Stomach (tissue), 9 donors: ENCODE results near the gene ACOT13. TPM values are rescaled to one million over a fixed set of nuclear protein-coding genes. Genes with fewer than 3 reads are reported as not detected.

Experiments
- DNase-seq, 2 donors: peaks; one replicate each; pipeline versions ENCODE4 v3.0.0 to v3.0.0-alpha.2; 2013 to 2019
- H3K27ac ChIP-seq, 5 donors: fragments of 200-600 bp in 4 of 5; sonication (generic) in 4 of 5; one replicate each; pipeline ENCODE4 v1.5.1; 2013 to 2019; ENCODE audit warnings: mild to moderate bottlenecking in 1 of 5, moderate library complexity in 1 of 5
- H3K27me3 ChIP-seq, 3 donors: fragments of 200-600 bp; sonication (generic); one replicate each; pipeline ENCODE4 v1.5.1; 2017 to 2019; ENCODE audit warnings: mixed run types in 1 of 3
- H3K36me3 ChIP-seq, 4 donors: fragments of 200-600 bp; sonication (generic); 1 replicate in 3 of 4; 2 replicates in 1 of 4; pipeline ENCODE4 v1.5.1; 2016 to 2019
- H3K4me1 ChIP-seq, 4 donors: fragments of 200-600 bp; sonication (generic); one replicate each; pipeline ENCODE4 v1.5.1; 2016 to 2019
- H3K4me3 ChIP-seq, 4 donors: fragments of 200-600 bp; sonication (generic) in 3 of 4; one replicate each; pipeline ENCODE4 v1.5.1; 2016 to 2019; ENCODE audit warnings: mild to moderate bottlenecking in 1 of 4
- H3K9me3 ChIP-seq, 4 donors: fragments of 200-600 bp; sonication (generic); one replicate each; pipeline ENCODE4 v1.5.1; 2016 to 2019
- EP300 ChIP-seq: sonication (generic); formaldehyde crosslinking; IDR thresholded peaks from one replicate; pipeline ENCODE4 v1.6.1; 2017; ENCODE audit warnings: antibody characterized with exemption
- POLR2A ChIP-seq, 4 donors: fragments of 450-650 bp; IDR thresholded peaks; one replicate each; pipeline ENCODE4 v1.6.1; 2016; ENCODE audit warnings: antibody characterized with exemption in 4 of 4, control low read depth in 2 of 4, mild to moderate bottlenecking in 1 of 4, moderate library complexity in 1 of 4
- POLR2AphosphoS5 ChIP-seq, 3 donors: sonication (generic); formaldehyde crosslinking; IDR thresholded peaks; one replicate each; pipeline ENCODE4 v1.6.1; 2016; ENCODE audit warnings: antibody characterized with exemption in 3 of 3
- WGBS, 5 donors: extraction: QIAGEN DNeasy Blood & Tissue Kit in 3 of 5; methylation state at CpG; one replicate each; pipeline versions ENCODE4 v1.1.5 to v1.1.7; 2013 to 2018; 5-methylcytosine and 5-hydroxymethylcytosine counted together
- intact Hi-C: fragments of 100-400 bp; cut with DNase I; formaldehyde crosslinking; loops from one replicate; pipeline ENCODE4 v1.15.1; 2023; ENCODE audit warnings: low total_unique reads
- polyA plus RNA-seq, 3 donors: library from polyadenylated mRNA; stranded (reverse); fragments of 200-250 nt; gene quantifications; one replicate each; pipeline ENCODE4 v1.2.3, GENCODE V29; 2013
- total RNA-seq, 5 donors: library from RNA; depleted of rRNA; stranded (reverse); fragments of >200 nt; gene quantifications; one replicate each; pipeline versions ENCODE4 v1.1.0 to v1.2.3, GENCODE V29; 2014 to 2016
- TF ChIP-seq, protein P1 (sequence below), 7 experiments: fragments of 450-650 bp in 4 of 7; fragments of 200-600 bp in 3 of 7; sonication (generic) in 3 of 7; IDR thresholded peaks; one replicate each; pipeline ENCODE4 v1.5.1; 2016 to 2019; ENCODE audit warnings: antibody characterized with exemption in 7 of 7, control low read depth in 2 of 7, mild to moderate bottlenecking in 1 of 7
- donor health status: healthy with polysubstance abuse.
- donor health status: Bipolar disorder and iron deficiency.
- donor health status: healthy.

ACOT13 gene
- total and polyA plus RNA-seq, 8 donors: 2.9 to 22.1 (median 9.2) TPM

DNA sequence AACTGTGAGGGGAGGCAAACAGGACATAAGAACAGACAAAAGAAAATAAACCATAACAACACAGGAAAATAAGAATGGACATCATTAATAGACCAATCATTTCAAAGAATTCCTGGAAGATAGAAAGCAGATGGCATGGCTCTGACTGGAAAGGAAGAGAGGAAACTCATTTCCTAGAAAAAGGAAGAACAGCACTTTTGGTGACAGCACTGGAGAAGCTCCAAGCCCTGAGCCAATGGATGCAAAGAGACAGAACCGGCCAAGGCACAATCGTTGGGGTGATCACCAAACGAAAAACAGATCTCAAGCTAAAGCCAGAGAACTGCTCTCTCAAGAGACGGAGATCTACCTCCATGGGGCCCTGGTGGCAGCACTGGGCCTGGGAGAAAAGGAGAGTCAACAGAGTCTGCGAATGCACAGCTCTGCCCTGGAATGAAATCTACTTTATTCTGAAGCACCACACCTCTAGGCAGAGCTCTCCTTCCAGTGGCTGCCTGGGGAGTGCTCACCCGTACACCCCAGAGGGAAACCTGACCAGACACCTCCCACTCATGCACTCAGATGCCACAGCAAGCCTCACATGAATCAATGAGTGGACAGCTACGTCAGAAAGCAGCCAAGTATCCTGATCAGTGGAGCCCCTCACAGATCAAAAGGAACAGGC lies 45.1 kb upstream of the ACOT13 start:
- no peak for DNase-seq
- Histone ChIP-seq H3K36me3 (no peaks in the 10 kb centered on the region), H3K27ac (no peak overlapping the region), H3K4me1 (no peaks in the 10 kb centered on the region), H3K4me3 (no peak overlapping the region), H3K27me3 (no peaks in the 10 kb centered on the region), H3K9me3 (no peaks in the 10 kb centered on the region)
- TF ChIP-seq POLR2A (IDR thresholded peaks at IDR 0.05): no peak
- TF ChIP-seq, protein P1, sequence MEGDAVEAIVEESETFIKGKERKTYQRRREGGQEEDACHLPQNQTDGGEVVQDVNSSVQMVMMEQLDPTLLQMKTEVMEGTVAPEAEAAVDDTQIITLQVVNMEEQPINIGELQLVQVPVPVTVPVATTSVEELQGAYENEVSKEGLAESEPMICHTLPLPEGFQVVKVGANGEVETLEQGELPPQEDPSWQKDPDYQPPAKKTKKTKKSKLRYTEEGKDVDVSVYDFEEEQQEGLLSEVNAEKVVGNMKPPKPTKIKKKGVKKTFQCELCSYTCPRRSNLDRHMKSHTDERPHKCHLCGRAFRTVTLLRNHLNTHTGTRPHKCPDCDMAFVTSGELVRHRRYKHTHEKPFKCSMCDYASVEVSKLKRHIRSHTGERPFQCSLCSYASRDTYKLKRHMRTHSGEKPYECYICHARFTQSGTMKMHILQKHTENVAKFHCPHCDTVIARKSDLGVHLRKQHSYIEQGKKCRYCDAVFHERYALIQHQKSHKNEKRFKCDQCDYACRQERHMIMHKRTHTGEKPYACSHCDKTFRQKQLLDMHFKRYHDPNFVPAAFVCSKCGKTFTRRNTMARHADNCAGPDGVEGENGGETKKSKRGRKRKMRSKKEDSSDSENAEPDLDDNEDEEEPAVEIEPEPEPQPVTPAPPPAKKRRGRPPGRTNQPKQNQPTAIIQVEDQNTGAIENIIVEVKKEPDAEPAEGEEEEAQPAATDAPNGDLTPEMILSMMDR (IDR thresholded peaks at IDR 0.05): no peak
- TF ChIP-seq POLR2AphosphoS5 (IDR thresholded peaks at IDR 0.05): no peak
- no peak for TF ChIP-seq EP300
- WGBS, 5 donors: 63 to 78% (median 74%) methylated on average over 6 to 7 of the region's 7 CpGs
- intact Hi-C loops: no loop called here

DNA sequence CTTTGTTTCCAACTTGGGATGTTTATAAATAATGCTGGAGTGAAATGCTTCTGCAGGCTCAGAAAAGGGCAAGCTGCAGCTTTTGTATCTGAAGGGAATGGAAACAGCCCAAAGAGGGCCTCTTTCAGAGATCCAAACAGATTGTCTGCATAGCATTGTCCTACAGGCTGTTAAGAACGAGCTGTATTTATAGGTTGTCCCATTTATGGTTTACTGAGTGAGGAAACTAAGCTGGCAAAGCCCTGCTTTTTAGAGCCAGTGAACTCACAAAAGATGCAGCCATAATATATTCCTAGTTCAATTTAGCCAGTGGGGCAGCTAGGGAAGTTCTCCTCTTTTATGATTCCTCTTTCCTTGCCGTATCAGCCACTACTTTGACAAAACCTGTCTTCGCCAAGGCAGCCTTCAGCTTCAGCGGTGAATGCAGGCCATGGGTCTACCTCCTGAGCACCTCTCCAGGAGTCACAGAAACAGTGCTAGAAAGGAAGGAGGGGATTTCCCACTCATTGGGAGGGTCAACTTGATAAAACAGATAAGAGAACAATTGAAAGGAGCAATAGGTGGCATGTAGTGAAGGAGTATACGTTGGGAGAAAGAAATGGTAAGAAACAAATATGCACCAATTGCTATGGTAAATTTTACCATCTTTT lies 35.9 kb upstream of the ACOT13 start:
- WGBS, 5 donors: 41 to 64% (median 47%) methylated on average over 5 of the region's 5 CpGs
- DNase-seq: no peak
- Histone ChIP-seq H3K9me3 (peaks cover 0 to 3% (median 0%) of the 10 kb centered on the region in 4 donors), H3K4me1 (peaks cover 0 to 16% (median 4%) of the 10 kb centered on the region in 4 donors), H3K27ac (no peak overlapping the region), H3K27me3 (no peaks in the 10 kb centered on the region), H3K4me3 (no peak overlapping the region), H3K36me3 (no peaks in the 10 kb centered on the region)
- intact Hi-C loops: no loop called here
- no peak for TF ChIP-seq POLR2A (IDR thresholded peaks at IDR 0.05)
- TF ChIP-seq, protein P1 (IDR thresholded peaks at IDR 0.05): no peak
- TF ChIP-seq POLR2AphosphoS5 (IDR thresholded peaks at IDR 0.05): no peak
- TF ChIP-seq EP300: no peak

DNA sequence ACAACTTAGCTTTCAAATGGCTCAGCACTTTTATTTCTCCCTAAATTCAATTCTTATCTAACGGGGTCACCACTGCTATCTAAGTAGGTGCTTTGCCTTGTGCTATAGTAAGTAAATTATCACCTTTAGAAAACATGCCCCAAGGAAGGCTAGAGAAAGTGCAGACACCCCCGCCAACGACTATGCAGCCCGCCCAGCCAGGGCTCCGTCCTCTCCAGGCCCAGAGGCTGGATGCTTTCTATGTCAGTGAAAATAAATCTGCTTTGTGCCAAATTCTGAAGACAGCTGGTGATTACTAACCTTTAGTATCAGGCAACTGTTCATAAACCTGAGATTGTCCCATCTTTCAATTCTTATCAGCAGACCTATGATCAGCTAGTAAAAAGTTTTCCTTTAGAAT lies 35.2 kb upstream of the ACOT13 start:
- DNase-seq: no peak
- TF ChIP-seq POLR2AphosphoS5 (IDR thresholded peaks at IDR 0.05) (no peak), EP300 (no peak), POLR2A (IDR thresholded peaks at IDR 0.05) (no peak)
- TF ChIP-seq, protein P1 (IDR thresholded peaks at IDR 0.05): no peak
- no peak overlapping the region for H3K27ac ChIP-seq
- no peak overlapping the region for H3K4me3 ChIP-seq
- H3K4me1 ChIP-seq: peaks cover 0 to 16% (median 4%) of the 10 kb centered on the region in 4 donors
- peaks cover 0 to 3% (median 0%) of the 10 kb centered on the region in 4 donors for H3K9me3 ChIP-seq
- 43 to 78% (median 61%) methylated on average over 5 of the region's 5 CpGs for WGBS, 5 donors
- intact Hi-C loops: no loop called here
- no peaks in the 10 kb centered on the region for H3K27me3 ChIP-seq
- no peaks in the 10 kb centered on the region for H3K36me3 ChIP-seq

DNA sequence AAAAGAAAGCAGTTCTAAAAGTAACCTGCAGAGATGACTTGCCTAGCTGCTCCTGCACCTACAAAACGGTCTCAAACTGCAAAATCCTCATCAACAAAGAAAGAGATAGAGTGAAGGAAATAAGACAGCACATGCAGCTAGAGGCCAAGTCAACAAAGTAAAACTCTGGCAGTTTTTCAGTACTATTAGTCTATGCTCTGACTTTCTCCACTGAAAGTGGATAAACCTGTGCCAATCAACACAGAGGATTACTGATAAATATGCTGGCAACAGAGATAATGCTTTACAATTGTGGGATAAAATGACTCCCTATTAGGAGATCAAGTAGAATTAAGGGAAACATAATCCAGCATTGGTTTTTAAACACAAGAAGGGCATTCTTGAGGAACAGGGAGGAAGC lies 34.3 kb upstream of the ACOT13 start:
- no peaks in the 10 kb centered on the region for H3K36me3 ChIP-seq
- no peak overlapping the region for H3K27ac ChIP-seq
- intact Hi-C loops: no loop called here
- H3K4me1 ChIP-seq: peaks cover 0 to 16% (median 4%) of the 10 kb centered on the region in 4 donors
- TF ChIP-seq POLR2A (IDR thresholded peaks at IDR 0.05) (no peak), EP300 (no peak), POLR2AphosphoS5 (IDR thresholded peaks at IDR 0.05) (no peak)
- no peaks in the 10 kb centered on the region for H3K27me3 ChIP-seq
- 8 to 41% (median 26%) methylated on average over 1 of the region's 1 CpG for WGBS, 5 donors
- no peak overlapping the region for H3K4me3 ChIP-seq
- peaks cover 0 to 3% (median 0%) of the 10 kb centered on the region in 4 donors for H3K9me3 ChIP-seq
- DNase-seq: no peak

DNA sequence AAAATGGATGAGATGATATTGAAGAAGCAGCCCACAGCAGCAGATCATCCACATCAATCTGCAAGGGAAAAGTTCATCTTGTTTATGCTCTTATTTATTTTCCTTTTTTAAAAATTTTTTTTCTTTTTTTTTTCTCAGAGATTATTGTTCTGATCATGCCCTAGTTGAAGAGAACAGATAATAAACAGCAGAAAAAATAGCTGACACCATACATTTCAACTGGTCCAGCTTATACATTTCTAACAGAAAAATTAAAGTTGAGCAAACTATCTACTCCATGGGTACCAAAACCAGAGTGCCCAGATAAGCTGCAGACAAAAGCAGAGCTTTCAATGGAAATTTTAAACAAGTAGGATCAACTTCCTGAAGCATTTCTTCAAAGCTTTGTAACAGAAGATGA lies 30.2 kb upstream of the ACOT13 start:
- no peak overlapping the region for H3K27ac ChIP-seq
- peaks cover 0 to 3% (median 0%) of the 10 kb centered on the region in 4 donors for H3K9me3 ChIP-seq
- DNase-seq: no peak
- no peaks in the 10 kb centered on the region for H3K27me3 ChIP-seq
- TF ChIP-seq POLR2AphosphoS5 (IDR thresholded peaks at IDR 0.05) (no peak), EP300 (no peak), POLR2A (IDR thresholded peaks at IDR 0.05) (no peak)
- TF ChIP-seq, protein P1 (IDR thresholded peaks at IDR 0.05): no peak
- no peak overlapping the region for H3K4me3 ChIP-seq
- peaks cover 0 to 16% (median under 1%) of the 10 kb centered on the region in 4 donors for H3K4me1 ChIP-seq
- H3K36me3 ChIP-seq: no peaks in the 10 kb centered on the region
- intact Hi-C loops: no loop called here
